Fibroblast of lung (primary cell): Measurements from ENCODE around the gene ISOC2. TPM values are rescaled to one million over a fixed set of nuclear protein-coding genes. Genes with fewer than 3 reads are reported as not detected.
"Not testable (repeated sequence)": the region's sequence is repeated elsewhere in the genome, so short reads cannot be mapped to it uniquely, and the experiment has no call there.

Source experiments
- DNase-seq, 2 donors: peaks; one replicate each; pipeline versions ENCODE4 v3.0.0 to v3.0.0-alpha.2; 2010; ENCODE audit warnings: low read depth in 2 of 2
- H2AFZ ChIP-seq: 2 replicates; pipeline ENCODE4 v1.5.1; 2012; ENCODE audit warnings: low read length, control low read depth, inconsistent platforms
- H3K27ac ChIP-seq: 2 replicates; pipeline ENCODE4 v1.5.1; 2011; ENCODE audit warnings: low read length, control low read depth; ENCODE audit not compliant: insufficient read depth
- H3K27me3 ChIP-seq: 2 replicates; pipeline ENCODE4 v1.5.1; 2011; ENCODE audit warnings: mild to moderate bottlenecking, low read length; ENCODE audit not compliant: control insufficient read depth, insufficient read depth
- H3K36me3 ChIP-seq: 2 replicates; pipeline ENCODE4 v1.5.1; 2011; ENCODE audit warnings: low read length; ENCODE audit not compliant: control insufficient read depth, insufficient read depth
- H3K4me1 ChIP-seq: 2 replicates; pipeline ENCODE4 v1.5.1; 2011; ENCODE audit warnings: low read length; ENCODE audit not compliant: control insufficient read depth, insufficient read depth; ENCODE audit errors: extremely low read depth
- H3K4me2 ChIP-seq: 2 replicates; pipeline ENCODE4 v1.5.1; 2011; ENCODE audit warnings: low read length, control low read depth; ENCODE audit not compliant: insufficient read depth; ENCODE audit errors: extremely low read depth
- H3K4me3 ChIP-seq, 4 experiments: fragments of 200-600 bp in 1 of 4; sonication (generic) in 1 of 4; replicated peaks in 1 of 4; 2 replicates each; pipeline ENCODE4 v1.5.1; 2011 to 2016; ENCODE audit warnings: low read length in 4 of 4, low read depth in 3 of 4, mild to moderate bottlenecking in 3 of 4, control low read depth in 2 of 4, inconsistent platforms in 1 of 4, mixed read lengths in 1 of 4; ENCODE audit not compliant: insufficient read depth in 1 of 4; ENCODE audit errors: control extremely low read depth in 1 of 4
- H3K79me2 ChIP-seq: 2 replicates; pipeline ENCODE4 v1.5.1; 2012; ENCODE audit warnings: mild to moderate bottlenecking, low read length, inconsistent platforms; ENCODE audit not compliant: control insufficient read depth, insufficient read depth
- H3K9ac ChIP-seq: 2 replicates; pipeline ENCODE4 v1.5.1; 2011; ENCODE audit warnings: mild to moderate bottlenecking, low read length, control low read depth; ENCODE audit not compliant: insufficient read depth
- H3K9me3 ChIP-seq: 2 replicates; pipeline ENCODE4 v1.5.1; 2012; ENCODE audit warnings: low read depth, low read length; ENCODE audit not compliant: control insufficient read depth, insufficient read depth
- H4K20me1 ChIP-seq: 2 replicates; pipeline ENCODE4 v1.5.1; 2011; ENCODE audit warnings: low read length; ENCODE audit not compliant: control insufficient read depth, insufficient read depth; ENCODE audit errors: extremely low read depth
- EZH2 ChIP-seq: IDR thresholded peaks from 2 replicates; pipeline ENCODE4 v1.5.1; 2012; ENCODE audit warnings: low read length, control low read depth, mild to moderate bottlenecking; ENCODE audit errors: missing control alignments
- polyA plus RNA-seq, 2 donors: library from polyadenylated mRNA; depleted of rRNA in 1 of 2; stranded (reverse) in 1 of 2; unstranded in 1 of 2; fragments of >200 nt; gene quantifications; 2 replicates each; pipeline ENCODE4 v1.2.1, GENCODE V29; 2011 to 2012; ENCODE audit warnings: missing spikeins in 1 of 2
- total RNA-seq: library from RNA; depleted of rRNA; stranded (reverse); fragments of >200 nt; gene quantifications from 2 replicates; pipeline ENCODE4 v1.2.1, GENCODE V29; 2014
- TF ChIP-seq, protein P1 (sequence below), 2 donors: IDR thresholded peaks in 1 of 2; conservative IDR thresholded peaks in 1 of 2; 1 replicate in 1 of 2; 2 replicates in 1 of 2; pipeline ENCODE4 v1.5.1; 2011 to 2012; ENCODE audit warnings: low read length in 2 of 2, control low read depth in 1 of 2, inconsistent platforms in 1 of 2, low read depth in 1 of 2, mild to moderate bottlenecking in 1 of 2

The ISOC2 gene
- total and polyA plus RNA-seq, 2 donors (not counting 1 experiment from before 2014, with no cell fraction given), result 24.8 to 35.5 TPM

GRCh38 chr19:55407800-55408532, 53.5 kb downstream of the ISOC2 start:
- no peak for TF ChIP-seq EZH2
- TF ChIP-seq, protein P1, sequence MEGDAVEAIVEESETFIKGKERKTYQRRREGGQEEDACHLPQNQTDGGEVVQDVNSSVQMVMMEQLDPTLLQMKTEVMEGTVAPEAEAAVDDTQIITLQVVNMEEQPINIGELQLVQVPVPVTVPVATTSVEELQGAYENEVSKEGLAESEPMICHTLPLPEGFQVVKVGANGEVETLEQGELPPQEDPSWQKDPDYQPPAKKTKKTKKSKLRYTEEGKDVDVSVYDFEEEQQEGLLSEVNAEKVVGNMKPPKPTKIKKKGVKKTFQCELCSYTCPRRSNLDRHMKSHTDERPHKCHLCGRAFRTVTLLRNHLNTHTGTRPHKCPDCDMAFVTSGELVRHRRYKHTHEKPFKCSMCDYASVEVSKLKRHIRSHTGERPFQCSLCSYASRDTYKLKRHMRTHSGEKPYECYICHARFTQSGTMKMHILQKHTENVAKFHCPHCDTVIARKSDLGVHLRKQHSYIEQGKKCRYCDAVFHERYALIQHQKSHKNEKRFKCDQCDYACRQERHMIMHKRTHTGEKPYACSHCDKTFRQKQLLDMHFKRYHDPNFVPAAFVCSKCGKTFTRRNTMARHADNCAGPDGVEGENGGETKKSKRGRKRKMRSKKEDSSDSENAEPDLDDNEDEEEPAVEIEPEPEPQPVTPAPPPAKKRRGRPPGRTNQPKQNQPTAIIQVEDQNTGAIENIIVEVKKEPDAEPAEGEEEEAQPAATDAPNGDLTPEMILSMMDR (conservative IDR thresholded peaks at IDR 0.05 in 1 of 2, IDR thresholded peaks at IDR 0.05 in 1 of 2; ENCODE audit: low read depth in 1 of 2, low read length in 2 of 2), result no peak
- H3K9me3 ChIP-seq, result no peaks in the 10 kb centered on the region
- peak overlapping the region; percentile 98 for H2AFZ ChIP-seq

DNA sequence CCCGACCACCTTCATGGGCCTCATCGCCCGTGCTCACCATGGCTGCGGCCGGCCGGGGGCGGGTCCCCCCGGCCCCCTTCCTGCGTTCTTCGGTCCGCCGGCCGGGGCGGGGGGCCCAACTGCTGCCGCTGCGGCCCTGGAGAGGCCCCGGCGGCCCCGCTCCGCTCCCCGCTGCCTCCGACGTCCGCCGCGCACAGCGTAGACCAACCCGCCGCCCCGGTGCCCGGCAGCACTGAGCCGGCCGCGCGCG, 54.0 kb downstream of the ISOC2 start, which contains the start of gene UBE2S:
UBE2S (minus strand) TSS at position 239 of the 250 bp plus-strand sequence; CDS start at position 40, 199 bp downstream.
- Histone ChIP-seq H3K27ac (peak within 1 kb of the TSS; percentile 98), H3K4me3 (peak within 1 kb of the TSS; percentile 71 to 92 (median 81)), H3K79me2 (peaks cover 36% of the 10 kb centered on the region), H3K4me2 (peak within 1 kb of the TSS; percentile 100), H3K9ac (peak within 1 kb of the TSS; percentile 94), H3K36me3 (peaks cover 17% of the 10 kb centered on the region), H3K4me1 (peaks cover 19% of the 10 kb centered on the region), H2AFZ (peak within 1 kb of the TSS; percentile 98)
- H3K27me3 ChIP-seq, H4K20me1 ChIP-seq, DNase-seq, H3K9me3 ChIP-seq: not testable (repeated sequence)

More at GRCh38 chr19:55407800-55408532, 53.5 kb downstream of the ISOC2 start:
- Histone ChIP-seq H3K27me3 (no peaks in the 10 kb centered on the region), H3K4me2 (peak overlapping the region; percentile 92), H3K9ac (peak overlapping the region; percentile 94), H3K4me1 (peaks cover 19% of the 10 kb centered on the region), H4K20me1 (peaks cover 2% of the 10 kb centered on the region), H3K27ac (peak overlapping the region; percentile 98), H3K36me3 (peaks cover 17% of the 10 kb centered on the region), H3K4me3 (peak overlapping the region; percentile 43 to 92 (median 72)), H3K79me2 (peaks cover 35% of the 10 kb centered on the region)
- peak; percentile 99 for DNase-seq

DNA sequence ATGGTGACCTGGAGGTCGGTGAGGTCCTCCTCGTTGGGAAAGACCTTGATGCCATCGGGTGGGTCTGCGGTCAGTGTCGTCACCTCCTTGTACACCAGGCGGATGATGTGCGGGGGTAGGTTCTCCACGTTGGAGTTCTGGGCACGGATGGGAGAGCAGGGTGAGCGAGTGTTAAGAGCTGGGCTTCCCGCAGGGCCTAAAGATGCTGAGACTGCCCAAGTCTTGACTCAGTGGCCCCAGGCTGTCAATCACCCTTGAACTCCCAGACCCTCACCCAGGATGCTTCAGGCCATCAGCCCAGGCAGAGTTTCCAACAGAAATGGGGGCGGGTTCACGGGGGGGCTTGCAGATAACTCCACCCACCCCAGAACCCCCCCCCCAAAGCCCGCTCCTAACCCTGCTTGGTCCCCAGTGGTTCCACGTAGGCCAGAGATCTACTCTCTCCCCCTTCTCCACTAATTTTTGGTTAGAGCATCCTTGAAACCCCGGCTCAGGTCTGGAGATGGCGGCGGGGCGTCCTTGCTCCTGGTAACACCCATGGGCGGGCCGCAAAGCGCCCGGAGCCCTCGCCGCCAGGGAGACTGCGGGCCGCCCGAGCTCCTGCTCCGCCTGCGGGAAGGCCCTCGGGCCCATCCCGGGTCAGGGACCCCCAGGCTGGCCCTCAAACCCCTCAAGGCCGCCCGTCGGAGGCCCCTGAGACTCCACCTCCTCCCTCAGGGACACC, 54.5 kb downstream of the ISOC2 start:
- peaks cover 17% of the 10 kb centered on the region for H3K36me3 ChIP-seq
- no peaks in the 10 kb centered on the region for H3K27me3 ChIP-seq
- peak overlapping the region; percentile 100 for H3K4me2 ChIP-seq
- DNase-seq, result peak in 1 of 2 donors; percentile 37
- H3K4me3 ChIP-seq, result peak overlapping the region; percentile 71 to 92 (median 81)
- peaks cover 19% of the 10 kb centered on the region for H3K4me1 ChIP-seq
- H3K79me2 ChIP-seq, result peaks cover 38% of the 10 kb centered on the region
- TF ChIP-seq, protein P1 (conservative IDR thresholded peaks at IDR 0.05 in 1 of 2, IDR thresholded peaks at IDR 0.05 in 1 of 2; ENCODE audit: low read depth in 1 of 2, low read length in 2 of 2), result no peak
- no peak for TF ChIP-seq EZH2
- no peak overlapping the region for H2AFZ ChIP-seq
- no peaks in the 10 kb centered on the region for H3K9me3 ChIP-seq
- peak overlapping the region; percentile 98 for H3K27ac ChIP-seq
- peaks cover 2% of the 10 kb centered on the region for H4K20me1 ChIP-seq
- H3K9ac ChIP-seq, result peak overlapping the region; percentile 94
